H1 (cell line): ENCODE measurements around the gene THBS3. TPM values are rescaled to one million over a fixed set of nuclear protein-coding genes. Genes with fewer than 3 reads are reported as not detected.

ENCODE experiments used
- CTCF ChIA-PET: fragments of 300-600 bp; sonication (Branson Sonifier 250); formaldehyde crosslinking; loops from one replicate; lab custom pipeline; 2021; ENCODE audit not compliant: partially characterized antibody; lab: Charles Lee
- POLR2A ChIA-PET: fragments of 300-600 bp; sonication (Branson Sonifier 250); formaldehyde crosslinking; loops from one replicate; lab custom pipeline; 2021; ENCODE audit warnings: inconsistent platforms; ENCODE audit not compliant: partially characterized antibody; lab: Charles Lee
- DNase-seq, 2 experiments: peaks; one replicate each; pipeline versions ENCODE4 v3.0.0 to v3.0.0-alpha.2; 2010 to 2022; ENCODE audit warnings: low spot score in 2 of 2, low read depth in 1 of 2, mixed read lengths in 1 of 2
- FAIRE-seq: peaks from 2 replicates; lab custom pipeline; 2011; peaks lifted over from hg19 to GRCh38; lab: Jason Lieb, UNC
- H2AFZ ChIP-seq: 2 replicates; pipeline ENCODE4 v1.8.1; 2012; ENCODE audit warnings: low read length, inconsistent platforms
- H2AK5ac ChIP-seq: 2 replicates; pipeline ENCODE4 v1.6.1; 2013; ENCODE audit warnings: low read depth, low read length
- H2BK120ac ChIP-seq: replicated peaks from 2 replicates; pipeline ENCODE3; 2013; ENCODE audit warnings: low read depth, low read length, inconsistent platforms
- H2BK12ac ChIP-seq: 2 replicates; pipeline ENCODE4 v1.6.1; 2013; ENCODE audit warnings: low read depth, low read length
- H2BK15ac ChIP-seq: 2 replicates; pipeline ENCODE4 v1.6.1; 2013; ENCODE audit warnings: low read length
- H2BK20ac ChIP-seq: 2 replicates; pipeline ENCODE4 v1.6.1; 2013; ENCODE audit warnings: low read length
- H2BK5ac ChIP-seq: 2 replicates; pipeline ENCODE4 v1.6.1; 2013; ENCODE audit warnings: low read depth, low read length
- H3K14ac ChIP-seq: 2 replicates; pipeline ENCODE4 v1.6.1; 2013; ENCODE audit warnings: inconsistent platforms; ENCODE audit not compliant: insufficient read length
- H3K18ac ChIP-seq: 2 replicates; pipeline ENCODE4 v1.6.1; 2013; ENCODE audit warnings: low read length; ENCODE audit errors: extremely low read depth
- H3K23ac ChIP-seq: 2 replicates; pipeline ENCODE4 v1.6.1; 2013; ENCODE audit warnings: inconsistent platforms; ENCODE audit not compliant: insufficient read length
- H3K23me2 ChIP-seq: 2 replicates; pipeline ENCODE4 v1.6.1; 2013; ENCODE audit warnings: low read depth, low read length
- H3K27ac ChIP-seq: 2 replicates; pipeline ENCODE4 v1.6.1; 2011; ENCODE audit warnings: low read depth, low read length, inconsistent platforms
- H3K27me3 ChIP-seq, 4 experiments: replicated peaks in 1 of 4; 1 replicate in 1 of 4; 2 replicates in 3 of 4; pipeline versions ENCODE4 v1.6.1 to v1.8.1; 2011 to 2013; ENCODE audit warnings: low read length in 3 of 4, mild to moderate bottlenecking in 3 of 4, inconsistent platforms in 2 of 4, mixed read lengths in 2 of 4, moderate library complexity in 1 of 4; ENCODE audit not compliant: control insufficient read depth in 3 of 4, insufficient read depth in 3 of 4; ENCODE audit errors: extremely low read depth in 1 of 4
- H3K36me3 ChIP-seq, 4 experiments: 2 replicates each; pipeline versions ENCODE4 v1.6.1 to v1.8.1; 2011 to 2013; ENCODE audit warnings: mild to moderate bottlenecking in 4 of 4, low read length in 3 of 4, moderate library complexity in 2 of 4, control low read depth in 1 of 4, inconsistent platforms in 1 of 4; ENCODE audit not compliant: insufficient read depth in 4 of 4, control insufficient read depth in 2 of 4
- H3K4ac ChIP-seq: replicated peaks from 2 replicates; pipeline ENCODE3; 2013; ENCODE audit warnings: low read length, low read depth, mixed read lengths, inconsistent platforms; ENCODE audit not compliant: insufficient read length
- H3K4me1 ChIP-seq, 4 experiments: replicated peaks in 1 of 4; 1 replicate in 1 of 4; 2 replicates in 3 of 4; pipeline versions ENCODE4 v1.6.1 to v1.8.1; 2011 to 2013; ENCODE audit warnings: low read length in 3 of 4, inconsistent platforms in 2 of 4, mixed read lengths in 1 of 4; ENCODE audit not compliant: insufficient read depth in 4 of 4, control insufficient read depth in 3 of 4
- H3K4me2 ChIP-seq, 2 experiments: 2 replicates each; pipeline versions ENCODE4 v1.6.1 to v1.8.1; 2011 to 2013; ENCODE audit warnings: low read depth in 2 of 2, low read length in 2 of 2, control low read depth in 1 of 2, inconsistent platforms in 1 of 2, mild to moderate bottlenecking in 1 of 2; ENCODE audit not compliant: insufficient read depth in 1 of 2
- H3K4me3 ChIP-seq, 4 experiments: fragments of 200-600, 300-600 bp in 1 of 4; sonication (generic), shearing (Covaris generic), sonication (Bioruptor Twin) in 1 of 4; 2 replicates each; pipeline versions ENCODE4 v1.5.1 to v1.8.1; 2011 to 2016; ENCODE audit warnings: low read length in 4 of 4, low read depth in 3 of 4, control low read depth in 2 of 4, inconsistent platforms in 2 of 4, mild to moderate bottlenecking in 2 of 4, mixed read lengths in 1 of 4, moderate library complexity in 1 of 4; ENCODE audit not compliant: insufficient read depth in 2 of 4; ENCODE audit errors: extremely low read depth in 1 of 4
- H3K56ac ChIP-seq: replicated peaks from 2 replicates; pipeline ENCODE3; 2013; ENCODE audit warnings: low read depth, mild to moderate bottlenecking, mixed read lengths, low read length, inconsistent platforms; ENCODE audit not compliant: insufficient read length
- H3K79me1 ChIP-seq: 2 replicates; pipeline ENCODE4 v1.6.1; 2013; ENCODE audit warnings: low read depth, low read length, control low read depth
- H3K79me2 ChIP-seq, 2 experiments: 2 replicates each; pipeline versions ENCODE4 v1.6.1 to v1.8.1; 2012 to 2013; ENCODE audit warnings: low read length in 2 of 2, mild to moderate bottlenecking in 2 of 2, inconsistent platforms in 1 of 2; ENCODE audit not compliant: insufficient read depth in 2 of 2, control insufficient read depth in 1 of 2
- H3K9ac ChIP-seq, 4 experiments: replicated peaks in 1 of 4; 1 replicate in 1 of 4; 2 replicates in 3 of 4; pipeline versions ENCODE4 v1.6.1 to v1.8.1; 2011 to 2013; ENCODE audit warnings: low read depth in 3 of 4, low read length in 3 of 4, control low read depth in 2 of 4, mild to moderate bottlenecking in 2 of 4, moderate library complexity in 2 of 4, inconsistent platforms in 1 of 4; ENCODE audit errors: extremely low read depth in 1 of 4
- H3K9me3 ChIP-seq, 2 experiments: 2 replicates each; pipeline versions ENCODE4 v1.6.1 to v1.8.1; 2012 to 2013; ENCODE audit warnings: mild to moderate bottlenecking in 2 of 2, moderate library complexity in 2 of 2, control low read depth in 1 of 2, inconsistent platforms in 1 of 2, low read depth in 1 of 2, low read length in 1 of 2, mixed read lengths in 1 of 2; ENCODE audit not compliant: insufficient read depth in 2 of 2
- H4K20me1 ChIP-seq, 2 experiments: replicated peaks in 1 of 2; 2 replicates each; pipeline versions ENCODE3 to v1.8.1; 2011 to 2013; ENCODE audit warnings: inconsistent platforms in 2 of 2, low read length in 2 of 2, mild to moderate bottlenecking in 1 of 2; ENCODE audit not compliant: insufficient read depth in 2 of 2, control insufficient read depth in 1 of 2
- H4K5ac ChIP-seq: 2 replicates; pipeline ENCODE4 v1.6.1; 2013; ENCODE audit warnings: low read length, low read depth, mixed read lengths, inconsistent platforms; ENCODE audit not compliant: insufficient read length
- H4K8ac ChIP-seq: 2 replicates; pipeline ENCODE4 v1.8.0; 2013; ENCODE audit warnings: mild to moderate bottlenecking, moderate library complexity, low read length, inconsistent platforms; ENCODE audit not compliant: insufficient read depth; ENCODE audit errors: extremely low read depth
- H4K91ac ChIP-seq: replicated peaks from 2 replicates; pipeline ENCODE3; 2013; ENCODE audit warnings: low read length, mixed read lengths, inconsistent platforms; ENCODE audit not compliant: insufficient read length
- EGR1 ChIP-seq: IDR thresholded peaks from 2 replicates; pipeline ENCODE4 v1.6.1; 2011; ENCODE audit warnings: low read depth, low read length, borderline replicate concordance
- FOSL1 ChIP-seq: IDR thresholded peaks from 2 replicates; pipeline ENCODE4 v1.6.1; 2011; ENCODE audit warnings: mild to moderate bottlenecking, low read depth, low read length, moderate library complexity; ENCODE audit not compliant: insufficient read depth
- NANOG ChIP-seq: IDR thresholded peaks from 2 replicates; pipeline ENCODE4 v1.6.1; 2011; ENCODE audit warnings: low read length, low read depth, mild to moderate bottlenecking, inconsistent platforms; ENCODE audit not compliant: insufficient read depth, poor library complexity, severe bottlenecking
- POLR2A ChIP-seq, 2 experiments: IDR thresholded peaks; 1 replicate in 1 of 2; 2 replicates in 1 of 2; pipeline ENCODE4 v1.6.1; 2011; ENCODE audit warnings: low read depth in 2 of 2, low read length in 2 of 2, mild to moderate bottlenecking in 2 of 2; ENCODE audit errors: control extremely low read depth in 1 of 2
- POLR2AphosphoS5 ChIP-seq: IDR thresholded peaks from 2 replicates; pipeline ENCODE4 v1.6.1; 2011; ENCODE audit warnings: low read depth, low read length
- RAD21 ChIP-seq, 2 experiments: IDR thresholded peaks in 1 of 2; conservative IDR thresholded peaks in 1 of 2; 2 replicates each; pipeline ENCODE4 v1.6.1; 2011; ENCODE audit warnings: low read depth in 2 of 2, low read length in 2 of 2, improper control_type of control experiment in 1 of 2, inconsistent platforms in 1 of 2, mild to moderate bottlenecking in 1 of 2, moderate library complexity in 1 of 2
- WGBS, 2 experiments: shearing (Covaris generic) in 1 of 2; methylation state at CpG; one replicate each; pipeline versions ENCODE4 v1.1.6 to v1.1.7; 2013 to 2015; ENCODE audit warnings: low lambda C conversion rate in 2 of 2, mixed read lengths in 2 of 2, inconsistent platforms in 1 of 2, low coverage in 1 of 2, missing lambda C conversion rate in 1 of 2; ENCODE audit not compliant: insufficient replicate concordance in 2 of 2, insufficient coverage in 1 of 2, insufficient read length in 1 of 2; ENCODE audit errors: extremely low coverage in 1 of 2, missing lambda C conversion rate in 1 of 2; 5-methylcytosine and 5-hydroxymethylcytosine counted together
- polyA plus RNA-seq, 7 experiments: library from polyadenylated mRNA; depleted of rRNA in 3 of 7; stranded (reverse) in 5 of 7; unstranded in 2 of 7; fragments of >200 nt in 5 of 7; fragments of 200-250 nt in 2 of 7; gene quantifications; 1 replicate in 5 of 7; 2 replicates in 1 of 7; 4 replicates in 1 of 7; pipeline versions ENCODE4 v1.2.1 to v1.2.3, GENCODE V29; 2011 to 2013; ENCODE audit warnings: missing spikeins in 2 of 7, mixed read lengths in 2 of 7
- total RNA-seq: library from RNA; stranded (reverse); fragmentation: NEBNext Ultra II Directional; extraction: Animal tissue kit (Norgen Biotek cat#: 25700); gene quantifications from 2 replicates; pipeline ENCODE4 v1.2.1, GENCODE V29; 2021
- TF ChIP-seq, protein P1 (sequence below): IDR thresholded peaks from 2 replicates; pipeline ENCODE4 v1.6.1; 2012; ENCODE audit warnings: inconsistent platforms
- TF ChIP-seq, protein P2 (sequence below): IDR thresholded peaks from 2 replicates; pipeline ENCODE4 v1.6.1; 2011; ENCODE audit warnings: low read length, improper control_type of control experiment

Gene THBS3
- total and polyA plus RNA-seq, 2 of the 8 experiments (the other 6 are each of a cell fraction or from before 2014, with no cell fraction given), result 3.0 to 3.5 TPM

DNA sequence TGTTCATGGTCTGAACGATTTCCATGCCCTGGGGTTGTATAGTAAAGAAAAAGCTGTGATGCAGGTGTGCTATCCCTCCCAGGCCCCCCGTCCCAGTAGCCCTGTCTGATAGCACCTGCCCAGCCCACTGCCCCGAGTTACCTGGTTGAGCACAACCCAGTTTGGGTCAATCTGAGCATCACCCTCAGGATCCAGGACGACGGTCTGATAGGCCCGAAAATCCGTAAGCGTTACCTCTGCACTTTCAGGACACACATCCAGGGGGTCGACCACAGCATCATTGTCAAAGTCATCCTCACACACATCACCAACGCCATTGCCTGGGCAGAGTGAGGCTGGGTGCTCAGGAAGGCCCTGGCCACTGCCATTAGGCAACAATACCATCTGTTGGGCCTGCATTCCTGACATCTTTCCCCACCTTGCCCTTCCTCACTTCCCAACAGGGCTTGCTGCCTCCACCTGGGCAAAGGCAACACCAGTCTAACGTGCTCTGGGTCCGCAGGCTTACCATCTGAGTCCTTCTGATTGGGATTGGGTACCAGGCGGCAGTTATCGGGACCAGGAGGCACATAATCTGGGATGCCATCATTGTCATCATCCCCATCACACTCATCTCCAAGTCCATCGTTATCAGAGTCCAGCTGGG, 9.7 kb downstream of the THBS3 start:
- peaks cover 23% of the 10 kb centered on the region for H3K23me2 ChIP-seq
- no peak overlapping the region for H2BK120ac ChIP-seq
- H4K8ac ChIP-seq, result no peak overlapping the region
- no peak for DNase-seq
- no peak overlapping the region for H2BK20ac ChIP-seq
- no peak for FAIRE-seq
- peak overlapping the region; percentile 99; the same call in 1 of the 2 replicates for H2BK5ac ChIP-seq
- peak overlapping the region; percentile 77; the same call in 1 of the 2 replicates for H2AK5ac ChIP-seq
- H3K27me3 ChIP-seq, result no peaks in the 10 kb centered on the region; a peak in 1 of 7 replicates
- no peak for TF ChIP-seq FOSL1
- no peak for TF ChIP-seq NANOG
- TF ChIP-seq, protein P1, sequence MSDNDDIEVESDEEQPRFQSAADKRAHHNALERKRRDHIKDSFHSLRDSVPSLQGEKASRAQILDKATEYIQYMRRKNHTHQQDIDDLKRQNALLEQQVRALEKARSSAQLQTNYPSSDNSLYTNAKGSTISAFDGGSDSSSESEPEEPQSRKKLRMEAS, result no peak
- peak; percentile 76; the same call in 1 of the 2 replicates for TF ChIP-seq POLR2AphosphoS5
- peak in 1 of 2 experiments; percentile 51; a peak in 2 of 3 replicates for TF ChIP-seq POLR2A (IDR thresholded peaks at IDR 0.05; ENCODE audit: control extremely low read depth in 1 of 2, low read depth in 2 of 2, low read length in 2 of 2)
- TF ChIP-seq EGR1, result no peak
- TF ChIP-seq RAD21 (IDR thresholded peaks at IDR 0.05 in 1 of 2, conservative IDR thresholded peaks at IDR 0.05 in 1 of 2; ENCODE audit: low read depth in 2 of 2, low read length in 2 of 2), result no peak
- TF ChIP-seq, protein P2, sequence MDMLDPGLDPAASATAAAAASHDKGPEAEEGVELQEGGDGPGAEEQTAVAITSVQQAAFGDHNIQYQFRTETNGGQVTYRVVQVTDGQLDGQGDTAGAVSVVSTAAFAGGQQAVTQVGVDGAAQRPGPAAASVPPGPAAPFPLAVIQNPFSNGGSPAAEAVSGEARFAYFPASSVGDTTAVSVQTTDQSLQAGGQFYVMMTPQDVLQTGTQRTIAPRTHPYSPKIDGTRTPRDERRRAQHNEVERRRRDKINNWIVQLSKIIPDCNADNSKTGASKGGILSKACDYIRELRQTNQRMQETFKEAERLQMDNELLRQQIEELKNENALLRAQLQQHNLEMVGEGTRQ, result no peak
- TF ChIP-seq, all 59 proteins: peak for 2
- H2BK12ac ChIP-seq, result peak overlapping the region; percentile 82
- H3K27ac ChIP-seq, result peak overlapping the region; percentile 90
- CTCF ChIA-PET, result interaction anchor here (1.2 to 2.5 kb wide), 2 partner anchors 9 to 22 kb away, joined by 3 to 20 read pairs; partner anchors contain the start of gene THBS3
- peak overlapping the region; percentile 93 to 95; a peak in 1 of 4 replicates for H3K4me2 ChIP-seq
- H4K20me1 ChIP-seq, result peaks cover 20 to 48% of the 10 kb centered on the region in 2 experiments
- H3K56ac ChIP-seq, result no peak overlapping the region
- H3K9ac ChIP-seq, result no peak overlapping the region; a peak in 2 of 7 replicates
- POLR2A ChIA-PET, result interaction anchor here (0.8 to 19.4 kb wide), 4 partner anchors 9 to 63 kb away, joined by 3 to 512 read pairs (median 159); partner anchors contain the start of genes KRTCAP2, MTX1, SCAMP3 and THBS3
- H3K36me3 ChIP-seq, result peaks cover 46 to 68% (median 59%) of the 10 kb centered on the region in 4 experiments
- peaks cover 6 to 34% of the 10 kb centered on the region in 2 experiments; a peak in 3 of 4 replicates for H3K79me2 ChIP-seq
- peak overlapping the region; percentile 34 for H3K4ac ChIP-seq
- H3K23ac ChIP-seq, result no peak overlapping the region
- no peak overlapping the region for H3K14ac ChIP-seq
- H3K9me3 ChIP-seq, result no peaks in the 10 kb centered on the region
- peak overlapping the region; percentile 91; the same call in 1 of the 2 replicates for H3K18ac ChIP-seq
- H2AFZ ChIP-seq, result no peak overlapping the region
- H4K91ac ChIP-seq, result no peak overlapping the region
- H3K4me1 ChIP-seq, result peaks cover 6 to 26% (median 20%) of the 10 kb centered on the region in 4 experiments
- WGBS, 2 experiments, result 94% methylated on average over 15 of the region's 15 CpGs; no CpG with 5 or more reads in 1 of the 2 experiments
- H3K4me3 ChIP-seq, result no peak overlapping the region
- 0 out of 2 replicates have a peak overlapping the region, but pooled peaks have one; percentile 74 for H2BK15ac ChIP-seq
- peaks cover 22% of the 10 kb centered on the region for H3K79me1 ChIP-seq
- no peak overlapping the region for H4K5ac ChIP-seq
